Chondrocyte (in vitro differentiated cells): ENCODE results near the gene PAX8. TPM values are rescaled to one million over a fixed set of nuclear protein-coding genes. Genes with fewer than 3 reads are reported as not detected.

Experiments
- DNase-seq: peaks from one replicate; pipeline ENCODE4 v3.0.0; 2021; ENCODE audit warnings: mixed read lengths, low spot score
- H3K27ac Mint-ChIP-seq: one replicate; pipeline ENCODE4 v1.8.0; 2021; ENCODE audit warnings: mild to moderate bottlenecking, moderate library complexity, mixed read lengths; ENCODE audit not compliant: unreplicated experiment
- H3K27me3 Mint-ChIP-seq: 2 replicates; pipeline ENCODE4 v1.8.0; 2021; ENCODE audit warnings: low read depth, mixed read lengths
- H3K36me3 Mint-ChIP-seq: 2 replicates; pipeline ENCODE4 v1.8.0; 2021; ENCODE audit warnings: low read depth, mixed read lengths
- H3K4me1 Mint-ChIP-seq: 2 replicates; pipeline ENCODE4 v1.8.0; 2021; ENCODE audit warnings: low read depth, mild to moderate bottlenecking, mixed read lengths
- H3K4me3 Mint-ChIP-seq: one replicate; pipeline ENCODE4 v1.8.0; 2021; ENCODE audit warnings: mild to moderate bottlenecking, moderate library complexity, mixed read lengths; ENCODE audit not compliant: unreplicated experiment
- H3K9me3 Mint-ChIP-seq: 2 replicates; pipeline ENCODE4 v1.8.0; 2021; ENCODE audit warnings: low read depth, mixed read lengths
- CTCF ChIP-seq: fragments of 200-600 bp; sonication (generic); IDR thresholded peaks from 2 replicates; pipeline ENCODE4 v1.5.0; 2021; ENCODE audit warnings: antibody characterized with exemption, mild to moderate bottlenecking, moderate library complexity
- total RNA-seq: library from RNA; stranded (reverse); gene quantifications from 3 replicates; pipeline ENCODE4 v1.2.1, GENCODE V29; 2021

PAX8 gene
- total RNA-seq, 1 donor from 2014 or later, result not detected

- no peak overlapping the region for H3K4me3 Mint-ChIP-seq
- peak; percentile 59 for DNase-seq
- TF ChIP-seq CTCF, result no peak
- no peaks in the 10 kb centered on the region for H3K9me3 Mint-ChIP-seq
- H3K4me1 Mint-ChIP-seq, result peaks cover 8% of the 10 kb centered on the region
- H3K36me3 Mint-ChIP-seq, result no peaks in the 10 kb centered on the region
- H3K27ac Mint-ChIP-seq, result no peak overlapping the region
- no peaks in the 10 kb centered on the region for H3K27me3 Mint-ChIP-seq
Observed at GRCh38 chr2:113183264-113183663, 95.5 kb downstream of the PAX8 start.

GRCh38 chr2:113182471-113183260, 96.1 kb downstream of the PAX8 start:
- TF ChIP-seq CTCF, result no peak
- Mint-ChIP-seq H3K27me3 (no peaks in the 10 kb centered on the region), H3K4me3 (no peak overlapping the region), H3K27ac (no peak overlapping the region), H3K36me3 (no peaks in the 10 kb centered on the region), H3K4me1 (peaks cover 8% of the 10 kb centered on the region), H3K9me3 (no peaks in the 10 kb centered on the region)
- peak; percentile 79 for DNase-seq

- H3K36me3 Mint-ChIP-seq, result no peaks in the 10 kb centered on the region
- H3K4me3 Mint-ChIP-seq, result no peak overlapping the region
- H3K27ac Mint-ChIP-seq, result no peak overlapping the region
- no peaks in the 10 kb centered on the region for H3K9me3 Mint-ChIP-seq
- no peak for TF ChIP-seq CTCF
- no peaks in the 10 kb centered on the region for H3K27me3 Mint-ChIP-seq
- peaks cover 8% of the 10 kb centered on the region for H3K4me1 Mint-ChIP-seq
- no peak for DNase-seq
Observed at GRCh38 chr2:113181258-113182051, 97.3 kb downstream of the PAX8 start.

GRCh38 chr2:113180131-113180946, 98.4 kb downstream of the PAX8 start:
- H3K9me3 Mint-ChIP-seq, result no peaks in the 10 kb centered on the region
- H3K27me3 Mint-ChIP-seq, result no peaks in the 10 kb centered on the region
- H3K4me1 Mint-ChIP-seq, result peaks cover 2% of the 10 kb centered on the region
- H3K4me3 Mint-ChIP-seq, result no peak overlapping the region
- no peaks in the 10 kb centered on the region for H3K36me3 Mint-ChIP-seq
- H3K27ac Mint-ChIP-seq, result no peak overlapping the region
- DNase-seq, result no peak
- TF ChIP-seq CTCF, result no peak
